NT2/D1 (cell line): ENCODE results near the gene EWSR1.

Source experiments
- SUZ12 ChIP-seq: IDR thresholded peaks from 2 replicates; pipeline ENCODE4 v1.6.1; 2011; ENCODE audit not compliant: insufficient read length, insufficient read depth; ENCODE audit errors: extremely low read depth
- YY1 ChIP-seq: IDR thresholded peaks from 2 replicates; pipeline ENCODE4 v1.6.1; 2011; ENCODE audit not compliant: insufficient read length, insufficient read depth
- ZNF274 ChIP-seq: IDR thresholded peaks from 2 replicates; pipeline ENCODE4 v1.6.1; 2011; ENCODE audit warnings: mild to moderate bottlenecking, low read depth, low read length

- TF ChIP-seq ZNF274 (no peak), YY1 (no peak), SUZ12 (no peak)
These were observed 41.4 kb downstream of the EWSR1 start for GRCh38 chr22:29309332-29310064.
